Ishikawa (cell line): Measurements from ENCODE around the gene SERPIND1.

ENCODE experiments used
- CEBPB ChIP-seq: IDR thresholded peaks from 2 replicates; pipeline ENCODE4 v1.6.1; 2012
- CREB1 ChIP-seq: IDR thresholded peaks from 2 replicates; pipeline ENCODE4 v1.6.1; 2012; ENCODE audit warnings: low read depth
- EGR1 ChIP-seq: IDR thresholded peaks from 2 replicates; pipeline ENCODE4 v1.6.1; 2012
- EP300 ChIP-seq: IDR thresholded peaks from 2 replicates; pipeline ENCODE4 v1.6.1; 2012; ENCODE audit warnings: borderline replicate concordance
- FOXM1 ChIP-seq: IDR thresholded peaks from 2 replicates; pipeline ENCODE4 v1.6.1; 2012; ENCODE audit warnings: low read depth, borderline replicate concordance
- MAX ChIP-seq: IDR thresholded peaks from 2 replicates; pipeline ENCODE4 v1.6.1; 2012
- NFIC ChIP-seq: IDR thresholded peaks from 2 replicates; pipeline ENCODE4 v1.6.1; 2012
- RAD21 ChIP-seq: IDR thresholded peaks from 2 replicates; pipeline ENCODE4 v1.6.1; 2012; ENCODE audit warnings: low read depth
- REST ChIP-seq: IDR thresholded peaks from 2 replicates; pipeline ENCODE4 v1.6.1; 2012; ENCODE audit warnings: low read depth, mild to moderate bottlenecking
- TAF1 ChIP-seq: IDR thresholded peaks from 2 replicates; pipeline ENCODE4 v1.6.1; 2012; ENCODE audit warnings: low read depth, mild to moderate bottlenecking
- TCF12 ChIP-seq: IDR thresholded peaks from 2 replicates; pipeline ENCODE4 v1.6.1; 2012; ENCODE audit warnings: low read depth
- TEAD4 ChIP-seq: IDR thresholded peaks from 2 replicates; pipeline ENCODE4 v1.6.1; 2012
- USF1 ChIP-seq: IDR thresholded peaks from 2 replicates; pipeline ENCODE4 v1.6.1; 2012
- YY1 ChIP-seq: IDR thresholded peaks from 2 replicates; pipeline ENCODE4 v1.6.1; 2012; ENCODE audit warnings: low read depth
- ZBTB7A ChIP-seq: IDR thresholded peaks from 2 replicates; pipeline ENCODE4 v1.6.1; 2012; ENCODE audit warnings: low read depth

SERPIND1 gene

GRCh38 chr22:20728523-20729190, 45.3 kb upstream of the SERPIND1 start:
- TF ChIP-seq USF1 (no peak), TEAD4 (no peak), REST (no peak), EGR1 (no peak)

- no peak for TF ChIP-seq FOXM1
- no peak for TF ChIP-seq RAD21
- TF ChIP-seq EP300: no peak
- TF ChIP-seq USF1: no peak
- TF ChIP-seq TCF12: no peak
- no peak for TF ChIP-seq TEAD4
- no peak for TF ChIP-seq NFIC
- no peak for TF ChIP-seq REST
- TF ChIP-seq YY1: no peak
- no peak for TF ChIP-seq TAF1
Observed at GRCh38 chr22:20729194-20729593, 44.7 kb upstream of the SERPIND1 start.

- TF ChIP-seq NFIC (no peak), EGR1 (no peak), MAX (no peak), TEAD4 (no peak), CEBPB (no peak), USF1 (no peak), ZBTB7A (no peak), TCF12 (no peak), YY1 (no peak), EP300 (no peak), REST (no peak)
Observed at GRCh38 chr22:20738394-20739089, 35.4 kb upstream of the SERPIND1 start.

GRCh38 chr22:20740222-20740951, 33.5 kb upstream of the SERPIND1 start:
- TF ChIP-seq ZBTB7A (no peak), MAX (no peak), TCF12 (no peak), CREB1 (no peak), YY1 (no peak), EP300 (no peak)
